ENCODE measurements around the gene TOMM5.

TOMM5 gene

GRCh38 chr9:37550781-37551180 lies 41.6 kb downstream of the TOMM5 start:
- Histone ChIP-seq H3K27me3 (ENCODE audit: low read length) (no peaks in the 10 kb centered on the region), H3K9me2 (replicated peaks; ENCODE audit: insufficient read depth, low read length) (no peaks in the 10 kb centered on the region), H3K9ac (ENCODE audit: low read length) (no peak overlapping the region), H4K20me1 (ENCODE audit: low read depth, low read length) (no peaks in the 10 kb centered on the region), H3K4me3 (ENCODE audit: insufficient read depth, low read length, poor library complexity, severe bottlenecking) (no peak overlapping the region), H3K27ac (ENCODE audit: low read depth, low read length) (no peak overlapping the region), H3K4me2 (ENCODE audit: low read depth, low read length, poor library complexity, severe bottlenecking) (no peak overlapping the region), H2AFZ (ENCODE audit: low read depth, low read length, severe bottlenecking) (no peak overlapping the region), H3K9me3 (ENCODE audit: insufficient read depth, low read length) (no peaks in the 10 kb centered on the region), H3K79me2 (ENCODE audit: insufficient read depth, low read length) (no peaks in the 10 kb centered on the region), H3K36me3 (ENCODE audit: low read length) (no peaks in the 10 kb centered on the region), H3F3A (ENCODE audit: insufficient read depth) (no peaks in the 10 kb centered on the region)
- no peak for TF ChIP-seq CTCF (IDR thresholded peaks at IDR 0.05; ENCODE audit: insufficient read depth, low read length, poor library complexity, severe bottlenecking)
- TF ChIP-seq EZH2phosphoT487 (conservative IDR thresholded peaks at IDR 0.05; ENCODE audit: low read length): no peak

GRCh38 chr9:37549527-37549926 lies 42.9 kb downstream of the TOMM5 start:
- no peaks in the 10 kb centered on the region for H3K36me3 ChIP-seq (ENCODE audit: low read length)
- H3K4me2 ChIP-seq (ENCODE audit: low read depth, low read length, poor library complexity, severe bottlenecking): no peak overlapping the region
- H3K27ac ChIP-seq (ENCODE audit: low read depth, low read length): no peak overlapping the region
- no peak overlapping the region for H3K9ac ChIP-seq (ENCODE audit: low read length)
- no peaks in the 10 kb centered on the region for H3K79me2 ChIP-seq (ENCODE audit: insufficient read depth, low read length)
- H3F3A ChIP-seq (ENCODE audit: insufficient read depth): no peaks in the 10 kb centered on the region
- H3K4me3 ChIP-seq (ENCODE audit: insufficient read depth, low read length, poor library complexity, severe bottlenecking): no peak overlapping the region
- no peaks in the 10 kb centered on the region for H3K9me2 ChIP-seq (replicated peaks; ENCODE audit: insufficient read depth, low read length)
- TF ChIP-seq EZH2phosphoT487 (conservative IDR thresholded peaks at IDR 0.05; ENCODE audit: low read length): no peak
- TF ChIP-seq CTCF (IDR thresholded peaks at IDR 0.05; ENCODE audit: insufficient read depth, low read length, poor library complexity, severe bottlenecking): no peak
- no peaks in the 10 kb centered on the region for H3K9me3 ChIP-seq (ENCODE audit: insufficient read depth, low read length)
- no peaks in the 10 kb centered on the region for H3K27me3 ChIP-seq (ENCODE audit: low read length)
- no peaks in the 10 kb centered on the region for H4K20me1 ChIP-seq (ENCODE audit: low read depth, low read length)
- no peak overlapping the region for H2AFZ ChIP-seq (ENCODE audit: low read depth, low read length, severe bottlenecking)

GRCh38 chr9:37547328-37547878 lies 45.0 kb downstream of the TOMM5 start:
- no peaks in the 10 kb centered on the region for H3K9me3 ChIP-seq (ENCODE audit: insufficient read depth, low read length)
- no peaks in the 10 kb centered on the region for H3K36me3 ChIP-seq (ENCODE audit: low read length)

More at GRCh38 chr9:37547328-37547878, 45.0 kb downstream of the TOMM5 start:
- TF ChIP-seq CTCF (IDR thresholded peaks at IDR 0.05; ENCODE audit: insufficient read depth, low read length, poor library complexity, severe bottlenecking): no peak
- no peak for TF ChIP-seq EZH2phosphoT487 (conservative IDR thresholded peaks at IDR 0.05; ENCODE audit: low read length)
- H3K4me2 ChIP-seq (ENCODE audit: low read depth, low read length, poor library complexity, severe bottlenecking): no peak overlapping the region
- no peak overlapping the region for H3K9ac ChIP-seq (ENCODE audit: low read length)
- no peaks in the 10 kb centered on the region for H3K9me2 ChIP-seq (replicated peaks; ENCODE audit: insufficient read depth, low read length)
- no peak overlapping the region for H2AFZ ChIP-seq (ENCODE audit: low read depth, low read length, severe bottlenecking)
- H3K27me3 ChIP-seq (ENCODE audit: low read length): no peaks in the 10 kb centered on the region
- H4K20me1 ChIP-seq (ENCODE audit: low read depth, low read length): no peaks in the 10 kb centered on the region
- no peaks in the 10 kb centered on the region for H3F3A ChIP-seq (ENCODE audit: insufficient read depth)
- no peak overlapping the region for H3K27ac ChIP-seq (ENCODE audit: low read depth, low read length)
- H3K4me3 ChIP-seq (ENCODE audit: insufficient read depth, low read length, poor library complexity, severe bottlenecking): no peak overlapping the region
- H3K79me2 ChIP-seq (ENCODE audit: insufficient read depth, low read length): no peaks in the 10 kb centered on the region
